Ecto neural progenitor cell (in vitro differentiated cells): ENCODE data around the gene FNIP2.
"Not testable (repeated sequence)": the region's sequence is repeated elsewhere in the genome, so short reads cannot be mapped to it uniquely, and the experiment has no call there.

ENCODE experiments used
- DNase-seq: peaks from one replicate; pipeline ENCODE4 v3.0.0-alpha.2; 2018; ENCODE audit warnings: low spot score

FNIP2 gene

GRCh38 chr4:158870626-158871334, 102.0 kb downstream of the FNIP2 start:
- peak; percentile 66 for DNase-seq

- DNase-seq = no peak
Measured at GRCh38 chr4:158871335-158871724, 102.5 kb downstream of the FNIP2 start.

- no peak for DNase-seq
Measured at GRCh38 chr4:158873795-158874401, 105.1 kb downstream of the FNIP2 start.

DNA sequence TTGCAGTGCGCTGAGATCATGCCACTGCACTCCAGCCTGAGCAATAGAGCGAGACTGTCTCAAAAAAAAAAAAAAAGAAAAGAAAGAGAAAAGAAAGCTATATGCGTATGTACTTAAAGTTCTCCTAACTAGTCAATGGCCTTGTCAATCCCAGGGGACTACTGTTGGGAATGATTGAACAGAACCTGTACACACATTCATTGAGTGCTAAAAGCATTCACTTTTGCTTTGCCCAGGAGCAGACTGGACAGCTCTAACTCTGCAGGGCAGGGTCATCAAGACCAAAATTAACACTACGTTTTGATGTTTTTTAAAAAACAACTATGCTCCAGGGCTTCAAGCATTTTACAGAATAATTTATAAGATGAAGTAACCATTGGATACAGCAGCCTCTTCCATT, 106.2 kb downstream of the FNIP2 start:
- no peak for DNase-seq

GRCh38 chr4:158875455-158875854, 106.6 kb downstream of the FNIP2 start:
- DNase-seq = no peak

GRCh38 chr4:158877069-158877468, 108.2 kb downstream of the FNIP2 start:
- no peak for DNase-seq

- DNase-seq = not testable (repeated sequence)
Measured at GRCh38 chr4:158882142-158882541, 113.3 kb downstream of the FNIP2 start.

GRCh38 chr4:158884280-158884679, 115.5 kb downstream of the FNIP2 start:
- DNase-seq = no peak

GRCh38 chr4:158885564-158885963, 116.7 kb downstream of the FNIP2 start:
- no peak for DNase-seq

DNA sequence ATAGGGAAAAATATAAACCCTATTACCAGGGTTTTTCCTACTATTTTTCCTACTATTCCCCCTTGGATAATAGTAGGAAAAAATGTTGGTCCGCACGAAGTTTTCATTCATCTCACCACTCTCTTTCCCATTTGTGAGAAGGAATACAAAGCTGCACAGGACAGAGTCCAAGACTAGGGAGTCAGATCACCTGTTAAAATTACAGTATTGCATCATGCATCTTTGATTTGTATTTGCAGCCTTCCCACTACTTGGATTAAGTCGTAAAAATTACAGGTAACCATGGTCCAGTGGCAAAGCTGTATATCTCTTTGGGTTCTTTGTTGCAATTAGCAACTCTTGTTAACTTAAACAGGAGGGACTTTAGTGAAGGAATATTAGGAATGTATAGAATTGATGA, 121.5 kb downstream of the FNIP2 start:
- DNase-seq = no peak

DNA sequence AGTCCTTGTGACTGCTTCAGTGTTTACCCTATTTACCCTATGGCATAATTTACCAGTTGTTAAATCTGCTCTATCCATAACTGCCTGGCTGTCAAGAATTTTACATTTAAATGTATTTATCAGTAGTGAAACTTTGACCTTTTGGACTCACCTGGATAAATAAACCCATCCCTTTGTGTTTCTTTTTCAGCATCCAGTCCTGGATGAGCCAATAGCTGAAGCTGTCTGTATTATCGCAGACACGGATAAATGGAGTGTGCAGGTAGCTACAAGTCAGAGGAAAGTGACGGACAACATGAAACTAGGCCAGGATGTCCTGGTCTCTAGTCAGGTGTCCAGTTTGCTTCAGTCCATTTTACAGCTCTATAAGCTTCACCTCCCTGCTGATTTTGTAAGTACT, 122.4 kb downstream of the FNIP2 start:
- DNase-seq = no peak

- no peak for DNase-seq
Measured at GRCh38 chr4:158894826-158895225, 126.0 kb downstream of the FNIP2 start.

DNA sequence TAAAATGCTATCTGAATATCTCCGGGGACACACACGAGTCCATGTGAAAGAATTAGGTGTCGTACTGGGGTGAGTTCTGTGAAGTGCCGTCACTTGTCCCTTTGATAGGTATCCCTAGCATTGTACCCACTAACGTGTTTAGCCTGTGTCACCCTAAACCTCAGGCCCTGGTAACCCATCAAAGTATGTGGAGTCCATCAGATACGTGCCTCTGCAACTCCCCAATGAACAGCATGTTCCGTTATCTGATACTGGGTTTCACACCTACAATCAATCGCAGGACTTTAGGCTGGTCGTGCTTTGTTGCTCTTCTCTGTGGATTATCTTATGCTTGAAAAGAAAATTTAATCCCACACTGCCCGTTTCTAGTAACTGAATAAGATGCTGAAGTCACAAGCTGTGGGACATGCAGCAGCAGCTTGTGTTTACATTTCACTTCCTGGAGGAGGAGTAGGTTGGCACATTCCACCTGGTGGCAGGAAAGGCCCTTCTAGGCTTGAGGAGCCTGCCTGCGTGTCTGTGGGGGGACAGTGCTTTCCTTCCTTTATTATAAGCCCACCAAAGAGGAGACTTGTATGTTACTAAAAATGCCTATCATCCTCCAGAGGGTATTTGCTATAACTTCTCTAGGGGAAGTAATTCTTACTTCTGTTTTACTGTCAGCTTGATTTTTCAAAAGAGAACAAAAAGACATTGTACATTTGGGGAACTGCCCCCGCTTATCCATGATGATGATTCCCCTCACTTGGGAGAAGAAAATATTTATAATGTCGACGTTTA, 127.2 kb downstream of the FNIP2 start:
- DNase-seq = no peak

GRCh38 chr4:158896577-158897238, 127.9 kb downstream of the FNIP2 start:
- DNase-seq = not testable (repeated sequence)

- not testable (repeated sequence) for DNase-seq
Measured at GRCh38 chr4:158900408-158900807, 131.6 kb downstream of the FNIP2 start.

- DNase-seq = peak; percentile 85
Measured at GRCh38 chr4:158902280-158903078, 133.7 kb downstream of the FNIP2 start.

DNA sequence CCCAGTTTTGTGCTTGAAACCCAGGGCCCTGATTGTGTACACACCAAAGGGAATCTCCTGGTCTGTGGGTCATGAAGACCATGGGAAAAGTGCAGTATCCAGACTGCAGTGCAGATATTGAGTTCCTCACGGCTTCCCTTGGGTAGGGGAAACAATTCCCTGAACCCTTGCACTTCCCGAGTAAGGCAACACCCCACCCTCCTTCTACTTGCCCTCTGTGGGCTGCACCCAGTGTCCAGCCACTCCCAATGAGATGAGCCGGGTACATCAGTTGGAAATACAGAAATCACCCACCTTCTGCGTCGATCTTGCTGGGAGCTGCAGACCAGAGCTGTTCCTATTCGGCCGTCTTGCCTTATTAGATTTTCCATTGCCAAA, 134.2 kb downstream of the FNIP2 start:
- peak; percentile 43 for DNase-seq

- no peak for DNase-seq
Measured at GRCh38 chr4:158903472-158904043, 134.7 kb downstream of the FNIP2 start.

- no peak for DNase-seq
Measured at GRCh38 chr4:158904815-158905214, 136.0 kb downstream of the FNIP2 start.

DNA sequence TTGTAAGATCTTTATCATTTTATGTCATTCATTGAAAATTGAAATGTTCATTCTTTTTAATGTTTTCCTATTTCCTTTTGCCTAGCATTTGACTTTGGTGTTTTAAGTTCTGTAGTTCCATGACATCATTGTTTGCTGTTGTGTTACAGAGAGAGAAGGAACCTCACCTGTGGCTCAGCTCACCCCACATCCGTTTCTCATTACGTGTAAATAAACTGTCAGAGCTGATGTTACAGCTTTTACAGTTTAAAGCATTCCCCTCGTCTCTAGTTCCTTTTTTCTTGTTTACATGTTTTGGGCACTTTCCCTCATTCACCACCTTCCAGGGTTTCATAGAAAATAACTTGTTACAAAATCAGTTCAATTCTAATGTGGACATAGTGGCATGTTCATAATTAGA, 137.2 kb downstream of the FNIP2 start:
- DNase-seq = no peak

GRCh38 chr4:158912390-158912789, 143.6 kb downstream of the FNIP2 start:
- no peak for DNase-seq
